Measurements from ENCODE around the gene LRRN2.

DNA sequence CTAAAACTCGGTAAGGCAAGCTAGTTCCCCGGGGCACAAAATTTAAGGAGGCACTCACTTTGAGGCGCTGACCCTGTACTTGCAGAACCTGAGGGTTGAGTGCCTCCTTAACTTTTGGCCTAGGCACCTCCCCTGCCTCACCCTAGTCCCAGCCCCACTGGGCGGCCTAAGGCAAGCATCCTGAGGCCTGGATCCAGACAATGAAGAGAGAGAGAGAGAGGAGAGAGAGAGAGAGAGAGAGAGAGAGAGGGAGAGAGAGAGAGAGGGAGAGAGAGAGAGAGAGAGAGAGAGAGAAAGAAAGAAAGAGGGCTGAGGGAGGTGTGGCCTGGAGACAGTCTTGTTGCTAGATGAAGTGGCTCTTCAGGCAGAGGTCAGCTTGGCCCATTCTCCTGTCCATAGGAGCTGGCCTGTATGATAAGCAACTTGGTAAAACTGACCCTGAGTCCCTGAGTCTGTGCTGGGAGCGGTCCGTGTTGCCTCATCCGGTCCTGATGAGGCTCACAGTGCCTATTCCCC lies 7.4 kb upstream of the LRRN2 start:
- TF ChIP-seq, protein P1, sequence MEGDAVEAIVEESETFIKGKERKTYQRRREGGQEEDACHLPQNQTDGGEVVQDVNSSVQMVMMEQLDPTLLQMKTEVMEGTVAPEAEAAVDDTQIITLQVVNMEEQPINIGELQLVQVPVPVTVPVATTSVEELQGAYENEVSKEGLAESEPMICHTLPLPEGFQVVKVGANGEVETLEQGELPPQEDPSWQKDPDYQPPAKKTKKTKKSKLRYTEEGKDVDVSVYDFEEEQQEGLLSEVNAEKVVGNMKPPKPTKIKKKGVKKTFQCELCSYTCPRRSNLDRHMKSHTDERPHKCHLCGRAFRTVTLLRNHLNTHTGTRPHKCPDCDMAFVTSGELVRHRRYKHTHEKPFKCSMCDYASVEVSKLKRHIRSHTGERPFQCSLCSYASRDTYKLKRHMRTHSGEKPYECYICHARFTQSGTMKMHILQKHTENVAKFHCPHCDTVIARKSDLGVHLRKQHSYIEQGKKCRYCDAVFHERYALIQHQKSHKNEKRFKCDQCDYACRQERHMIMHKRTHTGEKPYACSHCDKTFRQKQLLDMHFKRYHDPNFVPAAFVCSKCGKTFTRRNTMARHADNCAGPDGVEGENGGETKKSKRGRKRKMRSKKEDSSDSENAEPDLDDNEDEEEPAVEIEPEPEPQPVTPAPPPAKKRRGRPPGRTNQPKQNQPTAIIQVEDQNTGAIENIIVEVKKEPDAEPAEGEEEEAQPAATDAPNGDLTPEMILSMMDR (IDR thresholded peaks at IDR 0.05; ENCODE audit: insufficient read depth, low read depth, low read length) = no peak
- no peak for TF ChIP-seq EZH2 (IDR thresholded peaks at IDR 0.05; ENCODE audit: insufficient read depth, low read length)

All from astrocyte (in vitro differentiated cells and primary cell).